ENCODE measurements around the gene MCC. TPM values are rescaled to one million over a fixed set of nuclear protein-coding genes. Genes with fewer than 3 reads are reported as not detected.

Gene MCC
- total RNA-seq, 1 experiment from 2014 or later = 0.41 TPM

GRCh38 chr5:113244966-113245365 lies 243.3 kb downstream of the MCC start:
- Histone ChIP-seq H3K36me3 (ENCODE audit: control insufficient read depth, insufficient read depth, low read length) (no peaks in the 10 kb centered on the region), H3K4me1 (ENCODE audit: control insufficient read depth, insufficient read depth, low read length) (no peaks in the 10 kb centered on the region), H3K9me3 (ENCODE audit: control insufficient read depth, insufficient read depth, low read depth, low read length) (no peaks in the 10 kb centered on the region), H3K27me3 (ENCODE audit: control insufficient read depth, insufficient read depth, low read length) (peaks cover 9% of the 10 kb centered on the region; the same call in 1 of the 2 replicates), H3K4me3 (ENCODE audit: low read depth in 2 of 2, low read length in 2 of 2) (no peak overlapping the region), H3K27ac (ENCODE audit: low read length) (no peak overlapping the region)
- in situ Hi-C loops (cut with HindIII; ENCODE audit: low pct_unique_long_range_greater_than_20kb, low sequenced_read_pairs) = no loop called here
- DNase-seq (ENCODE audit: low read depth, low spot score) (no peak), ATAC-seq (no peak)
- POLR2A ChIA-PET = no interaction called here
- TF ChIP-seq POLR2AphosphoS5 (IDR thresholded peaks at IDR 0.05; ENCODE audit: low read depth, low read length) (no peak), SIN3A (IDR thresholded peaks at IDR 0.05; ENCODE audit: borderline replicate concordance, insufficient read depth, low read depth, low read length) (no peak), REST (IDR thresholded peaks at IDR 0.05; ENCODE audit: insufficient read depth in 1 of 2, low read depth in 2 of 2, low read length in 1 of 2) (no peak), CTCF (IDR thresholded peaks at IDR 0.05) (no peak), TCF7L2 (IDR thresholded peaks at IDR 0.05; ENCODE audit: low read depth, low read length) (no peak)
- BruUV-seq (replicated peaks) = no TSS peak
- intact Hi-C loops (cut with micrococcal nuclease; ENCODE audit: unreplicated experiment) = no loop called here
- CTCF ChIA-PET = interaction anchor here (0.7 kb wide), 1 partner anchor 15 kb away, joined by 4 read pairs; no protein-coding TSS in a partner anchor

- no peak for DNase-seq (ENCODE audit: low read depth, low spot score)
- Histone ChIP-seq H3K36me3 (ENCODE audit: control insufficient read depth, insufficient read depth, low read length) (no peaks in the 10 kb centered on the region), H3K4me3 (ENCODE audit: low read depth in 2 of 2, low read length in 2 of 2) (no peak overlapping the region), H3K9me3 (ENCODE audit: control insufficient read depth, insufficient read depth, low read depth, low read length) (no peaks in the 10 kb centered on the region), H3K27ac (ENCODE audit: low read length) (no peak overlapping the region), H3K27me3 (ENCODE audit: control insufficient read depth, insufficient read depth, low read length) (0 out of 2 replicates have a peak, but pooled peaks cover 8% of the 10 kb centered on the region), H3K4me1 (ENCODE audit: control insufficient read depth, insufficient read depth, low read length) (no peaks in the 10 kb centered on the region)
- TF ChIP-seq SIN3A (IDR thresholded peaks at IDR 0.05; ENCODE audit: borderline replicate concordance, insufficient read depth, low read depth, low read length) (no peak), REST (IDR thresholded peaks at IDR 0.05; ENCODE audit: insufficient read depth in 1 of 2, low read depth in 2 of 2, low read length in 1 of 2) (no peak), TCF7L2 (IDR thresholded peaks at IDR 0.05; ENCODE audit: low read depth, low read length) (no peak), CTCF (IDR thresholded peaks at IDR 0.05) (no peak), POLR2AphosphoS5 (IDR thresholded peaks at IDR 0.05; ENCODE audit: low read depth, low read length) (no peak)
- POLR2A ChIA-PET = interaction anchor here (0.6 kb wide), 1 partner anchor 507 kb away, joined by 3 read pairs; no protein-coding TSS in a partner anchor
- in situ Hi-C loops (cut with HindIII; ENCODE audit: low pct_unique_long_range_greater_than_20kb, low sequenced_read_pairs) = no loop called here
- intact Hi-C loops (cut with micrococcal nuclease; ENCODE audit: unreplicated experiment) = no loop called here
- no TSS peak for BruUV-seq (replicated peaks)
- ATAC-seq = no peak
- CTCF ChIA-PET = no interaction called here
Measured at GRCh38 chr5:113243349-113243664, 244.9 kb downstream of the MCC start.

All from Panc1 (cell line).